K562 (cell line): ENCODE measurements around the gene PRKACA. TPM values are rescaled to one million over a fixed set of nuclear protein-coding genes. Genes with fewer than 3 reads are reported as not detected.
A peak's percentile ranks its signal among the peaks of the same experiment; 100 is the strongest.

Source experiments
- BRD9 ChIP-seq: fragments of 450-650 bp; IDR thresholded peaks from 2 replicates; pipeline ENCODE4 v1.6.1; 2018; ENCODE audit warnings: low read depth; ENCODE audit not compliant: partially characterized antibody
- BRF2 ChIP-seq: IDR thresholded peaks from 3 replicates; pipeline ENCODE4 v1.6.1; 2011; ENCODE audit warnings: borderline replicate concordance, mild to moderate bottlenecking; ENCODE audit not compliant: insufficient read length, insufficient read depth
- GTF2A2 ChIP-seq: IDR thresholded peaks from 2 replicates; pipeline ENCODE4 v1.6.1; 2016; ENCODE audit warnings: mild to moderate bottlenecking, missing genetic modification characterization, missing compliant biosample characterization
- GTF2E2 ChIP-seq: fragments of 200-800 bp; sonication (Bioruptor generic); IDR thresholded peaks from 2 replicates; pipeline ENCODE4 v1.6.1; 2016; ENCODE audit warnings: missing genetic modification characterization, missing compliant biosample characterization
- HMBOX1 ChIP-seq: sonication (generic); IDR thresholded peaks from 2 replicates; pipeline ENCODE4 v1.6.1; 2016
- HNRNPH1 ChIP-seq: fragments of 200-400 bp; formaldehyde crosslinking; optimal IDR thresholded peaks from 2 replicates; pipeline ENCODE3; 2017; ENCODE audit warnings: low read depth, mild to moderate bottlenecking, low read length, moderate library complexity
- JUND ChIP-seq, 2 experiments: IDR thresholded peaks; 2 replicates in 1 of 2; 3 replicates in 1 of 2; pipeline ENCODE4 v1.6.1; 2011; ENCODE audit warnings: borderline replicate concordance in 2 of 2, low read depth in 2 of 2, low read length in 2 of 2, improper control_type of control experiment in 1 of 2, missing biosample characterization in 1 of 2, missing genetic modification characterization in 1 of 2, missing genetic modification reagents in 1 of 2
- KDM4B ChIP-seq, 2 experiments: fragments of 450-650 bp in 1 of 2; sonication (generic) in 1 of 2; IDR thresholded peaks; 2 replicates each; pipeline ENCODE4 v1.6.1; 2016 to 2017; ENCODE audit warnings: borderline replicate concordance in 2 of 2, antibody characterized with exemption in 1 of 2, low read depth in 1 of 2, mild to moderate bottlenecking in 1 of 2
- MED1 ChIP-seq: sonication (generic); formaldehyde crosslinking; IDR thresholded peaks from 2 replicates; pipeline ENCODE4 v1.8.1; 2023; ENCODE audit warnings: missing genetic modification reagents, borderline replicate concordance
- NR4A1 ChIP-seq, 2 experiments: fragments of 250-450 bp in 1 of 2; fragments of 450-650 bp in 1 of 2; sonication (Bioruptor Pico) in 1 of 2; IDR thresholded peaks; 2 replicates each; pipeline versions ENCODE4 v1.4.0 to v1.6.1; 2016 to 2020; ENCODE audit warnings: mild to moderate bottlenecking in 2 of 2, missing compliant biosample characterization in 1 of 2, missing genetic modification characterization in 1 of 2, moderate library complexity in 1 of 2
- PBX2 ChIP-seq, 2 experiments: IDR thresholded peaks in 1 of 2; conservative IDR thresholded peaks in 1 of 2; 2 replicates each; pipeline ENCODE4 v1.6.1; 2016; ENCODE audit warnings: low read depth in 2 of 2, mild to moderate bottlenecking in 1 of 2, missing compliant biosample characterization in 1 of 2, missing genetic modification characterization in 1 of 2, moderate library complexity in 1 of 2
- RBM15 ChIP-seq: fragments of 200-400 bp; formaldehyde crosslinking; IDR thresholded peaks from 2 replicates; pipeline ENCODE4 v1.6.1; 2018; ENCODE audit warnings: mild to moderate bottlenecking, low read length, moderate library complexity; ENCODE audit not compliant: insufficient read depth
- SIN3A ChIP-seq, 2 experiments: fragments of 150-350 bp in 1 of 2; IDR thresholded peaks; 2 replicates each; pipeline ENCODE4 v1.6.1; 2011 to 2016; ENCODE audit warnings: borderline replicate concordance in 2 of 2, low read depth in 2 of 2, low read length in 2 of 2, mild to moderate bottlenecking in 2 of 2, moderate library complexity in 2 of 2; ENCODE audit not compliant: control insufficient read depth in 1 of 2
- SP2 ChIP-seq: IDR thresholded peaks from 2 replicates; pipeline ENCODE4 v1.6.1; 2011; ENCODE audit warnings: mild to moderate bottlenecking, low read depth, low read length, moderate library complexity; ENCODE audit not compliant: poor library complexity, severe bottlenecking; ENCODE audit errors: extremely low read depth
- SRSF9 ChIP-seq: fragments of 200-400 bp; formaldehyde crosslinking; IDR thresholded peaks from 2 replicates; pipeline ENCODE4 v1.6.1; 2017; ENCODE audit warnings: low read depth, low read length, borderline replicate concordance
- STAT5A ChIP-seq: IDR thresholded peaks from 2 replicates; pipeline ENCODE4 v1.6.1; 2012; ENCODE audit warnings: low read length, inconsistent platforms, borderline replicate concordance
- TCFL5 ChIP-seq: fragments of 250-450 bp; sonication (Bioruptor Pico); conservative IDR thresholded peaks from 2 replicates; pipeline ENCODE4 v1.6.1; 2021; ENCODE audit warnings: mild to moderate bottlenecking, moderate library complexity, matching md5 sums
- ZBTB17 ChIP-seq: fragments of 450-650 bp; formaldehyde crosslinking; IDR thresholded peaks from 2 replicates; pipeline ENCODE4 v1.4.0; 2020; ENCODE audit warnings: mild to moderate bottlenecking
- ZNF324 ChIP-seq: fragments of 250-450 bp; sonication (Bioruptor Pico); IDR thresholded peaks from 2 replicates; pipeline ENCODE4 v1.4.0; 2020; ENCODE audit warnings: mild to moderate bottlenecking
- ZNF57 ChIP-seq: fragments of 450-650 bp; formaldehyde crosslinking; IDR thresholded peaks from 2 replicates; pipeline ENCODE4 v1.4.0; 2020; ENCODE audit warnings: mild to moderate bottlenecking, moderate library complexity
- polyA plus RNA-seq, 8 experiments: library from polyadenylated mRNA; depleted of rRNA in 4 of 8; stranded (reverse) in 5 of 8; unstranded in 3 of 8; fragments of >200 nt; fragmentation: Nextera tagmentation in 2 of 8; fragmentation: Illumina TruSeq in 1 of 8; extraction: Ambion mirVana in 2 of 8; extraction: Trizol in 1 of 8; gene quantifications; 2 replicates each; pipeline versions ENCODE4 v1.2.1 to v1.2.3, GENCODE V29; 2011 to 2014; ENCODE audit warnings: inconsistent platforms in 1 of 8, missing spikeins in 1 of 8
- total RNA-seq, 7 experiments: library from RNA; depleted of rRNA in 6 of 7; stranded (reverse); fragments of >200 nt in 6 of 7; fragmentation: Illumina TruSeq in 2 of 7; extraction: Trizol in 2 of 7; gene quantifications; 2 replicates each; pipeline versions ENCODE4 v1.2.1 to v1.2.3, GENCODE V29; 2011 to 2021; ENCODE audit warnings: low replicate concordance in 1 of 7

Gene PRKACA
- total and polyA plus RNA-seq, 9 of the 15 experiments (the other 6 are each of a cell fraction or from before 2014, with no cell fraction given): 1.2 to 63.1 (median 13.0) TPM

DNA sequence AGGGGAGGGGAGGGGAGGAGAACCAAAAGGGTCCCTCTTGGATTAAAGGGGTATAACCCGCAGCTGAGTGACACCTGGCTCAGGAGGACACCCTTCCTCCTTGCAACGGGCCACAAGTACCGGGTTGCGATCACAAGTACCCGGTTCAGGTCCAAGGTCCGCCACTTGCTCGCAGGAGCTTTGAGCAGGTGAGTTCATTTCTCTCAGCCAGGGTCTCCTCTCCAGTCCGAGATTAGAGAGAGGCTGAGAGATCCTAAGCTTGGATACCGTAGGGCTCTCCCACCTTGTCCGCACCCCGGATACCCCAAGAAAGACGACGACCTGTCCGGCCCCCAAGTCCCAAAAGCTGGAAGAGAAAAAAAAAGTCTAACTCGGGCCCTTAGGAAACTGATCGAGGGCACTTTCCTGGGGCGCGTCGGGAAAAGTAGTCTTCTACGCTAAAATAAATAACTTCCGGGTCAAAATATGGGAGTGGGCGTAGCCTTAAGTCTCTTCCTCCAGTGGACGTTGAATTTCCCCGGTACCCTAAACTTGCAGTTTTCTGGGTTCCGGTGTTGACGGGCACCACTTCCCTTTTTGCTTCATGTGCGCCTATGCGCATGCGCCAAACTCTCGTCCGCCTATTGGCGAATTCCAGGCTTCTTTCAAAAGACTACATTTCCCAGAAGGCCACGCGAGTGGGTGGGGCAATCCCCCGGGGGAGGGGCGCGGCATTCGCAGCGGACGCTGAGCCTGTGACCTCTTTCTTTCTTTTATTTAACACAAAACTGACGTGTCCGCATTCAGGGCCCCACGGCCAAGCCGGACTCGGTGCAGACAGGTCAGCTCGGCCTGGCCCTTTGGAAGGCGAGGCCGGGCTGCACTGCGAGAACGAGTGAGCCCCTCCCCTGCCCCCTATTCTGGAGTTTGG is 36.4 kb downstream of the PRKACA start (continued):
- TF ChIP-seq KDM4B (IDR thresholded peaks at IDR 0.05; ENCODE audit: borderline replicate concordance in 2 of 2, low read depth in 1 of 2) (no peak; a peak in 1 of 4 replicates), MED1 (CRISPR knock-in tag) (no peak), BRF2 (no peak), SP2 (no peak), ZBTB17 (CRISPR knock-in tag) (no peak), SRSF9 (no peak), STAT5A (no peak), JUND (IDR thresholded peaks at IDR 0.05; ENCODE audit: borderline replicate concordance, low read depth, low read length) (peak; percentile 24; the same call in 1 of the 2 replicates), JUND (tag; IDR thresholded peaks at IDR 0.05; ENCODE audit: borderline replicate concordance, low read depth, low read length) (peak; percentile 47; the same call in 1 of the 3 replicates), GTF2A2 (tag) (no peak), NR4A1 (CRISPR knock-in tag; IDR thresholded peaks at IDR 0.05) (no peak), NR4A1 (tag; IDR thresholded peaks at IDR 0.05) (no peak), GTF2E2 (tag) (no peak), HMBOX1 (no peak), ZNF324 (CRISPR knock-in tag) (no peak), RBM15 (no peak), TCFL5 (CRISPR knock-in tag) (no peak), HNRNPH1 (no peak), BRD9 (no peak), SIN3A (IDR thresholded peaks at IDR 0.05; ENCODE audit: borderline replicate concordance in 2 of 2, control insufficient read depth in 1 of 2, low read depth in 2 of 2, low read length in 2 of 2) (peak in 1 of 2 experiments; percentile 90; a peak in 1 of 4 replicates), PBX2 (CRISPR knock-in tag; IDR thresholded peaks at IDR 0.05; ENCODE audit: low read depth) (no peak), PBX2 (tag; conservative IDR thresholded peaks at IDR 0.05; ENCODE audit: low read depth) (no peak), ZNF57 (CRISPR knock-in tag) (no peak)
